Measurements from ENCODE around the gene PCNA. TPM values are rescaled to one million over a fixed set of nuclear protein-coding genes. Genes with fewer than 3 reads are reported as not detected.

Gene PCNA
- total and polyA plus RNA-seq, 2 donors (not counting 1 experiment from before 2014, with no cell fraction given), result 31.7 to 73.4 TPM

DNA sequence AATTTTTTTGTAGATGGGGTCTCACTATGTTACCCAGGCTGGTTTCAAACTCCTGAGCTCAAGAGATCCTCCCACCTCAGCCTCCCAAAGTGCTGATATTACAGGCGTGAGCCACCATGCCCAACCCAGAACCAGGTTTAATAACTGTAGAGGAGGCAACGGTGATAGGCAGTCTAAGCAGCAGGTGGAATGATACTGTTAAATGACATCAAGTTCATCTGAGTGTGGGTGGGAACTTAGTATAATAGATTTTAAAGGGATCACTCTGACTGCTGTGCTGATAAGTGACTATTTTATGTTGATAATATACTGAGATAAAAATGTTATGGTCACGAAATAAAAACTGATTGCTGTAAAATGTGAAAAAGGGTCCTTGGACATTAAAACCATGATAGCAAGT, 31.1 kb downstream of the PCNA start:
- Histone ChIP-seq H3K4me1 (ENCODE audit: control insufficient read depth in 2 of 2, insufficient read depth in 2 of 2, low read length in 2 of 2) (peaks cover 31 to 42% of the 10 kb centered on the region in 2 donors), H3K4me2 (replicated peaks; ENCODE audit: low read depth, low read length, poor library complexity, severe bottlenecking) (no peak overlapping the region), H3K9ac (ENCODE audit: low read length) (no peak overlapping the region), H3K9me3 (ENCODE audit: control extremely low read depth in 1 of 3, control insufficient read depth in 2 of 3, insufficient read depth in 1 of 3, low read length in 2 of 3) (no peaks in the 10 kb centered on the region), H3K36me3 (replicated peaks in 1 of 2; ENCODE audit: control extremely low read depth in 1 of 2, control insufficient read depth in 1 of 2, extremely low read depth in 1 of 2, insufficient read depth in 2 of 2, low read length in 1 of 2) (peaks cover 0 to 3% of the 10 kb centered on the region in 2 experiments), H3K4me3 (ENCODE audit: control extremely low read depth in 1 of 5, extremely low read depth in 1 of 5, insufficient read depth in 1 of 5, low read depth in 2 of 5, low read length in 4 of 5) (no peak overlapping the region), H3K79me2 (ENCODE audit: control insufficient read depth, insufficient read depth, low read length) (no peaks in the 10 kb centered on the region), H3K27me3 (replicated peaks in 1 of 4; ENCODE audit: control extremely low read depth in 1 of 4, control insufficient read depth in 3 of 4, insufficient read depth in 4 of 4, low read length in 3 of 4) (no peaks in the 10 kb centered on the region), H4K20me1 (ENCODE audit: control insufficient read depth, insufficient read depth, low read length, poor library complexity, severe bottlenecking) (no peaks in the 10 kb centered on the region), H3K27ac (ENCODE audit: low read length in 2 of 2) (no peak overlapping the region), H2AFZ (ENCODE audit: insufficient read depth, low read depth, low read length, poor library complexity, severe bottlenecking) (no peak overlapping the region)
- intact Hi-C loops (cut with micrococcal nuclease), result no loop called here
- Mint-ChIP-seq H3K4me1 (peaks cover 26% of the 10 kb centered on the region), H3K27ac (peak overlapping the region; percentile 53), H3K9me3 (ENCODE audit: insufficient read depth) (no peaks in the 10 kb centered on the region), H3K4me3 (no peak overlapping the region), H3K27me3 (no peaks in the 10 kb centered on the region)
- DNase-seq, result no peak
- CTCF ChIA-PET, result interaction anchor here (0.7 to 2.2 kb wide), 3 partner anchors 12 to 663 kb away, joined by 3 to 9 read pairs (median 9); no protein-coding TSS in a partner anchor
- no peak for ATAC-seq (ENCODE audit: low read depth)
- TF ChIP-seq CTCF (IDR thresholded peaks at IDR 0.05) (no peak), EZH2 (IDR thresholded peaks at IDR 0.05; ENCODE audit: borderline replicate concordance, insufficient read depth, low read depth, low read length, poor library complexity, severe bottlenecking) (no peak)
- POLR2A ChIA-PET, result interaction anchor here (0.7 kb wide), 1 partner anchor 890 kb away, joined by 5 read pairs; no protein-coding TSS in a partner anchor
- 100% methylated on average over 2 of the region's 3 CpGs for WGBS (ENCODE audit: insufficient coverage)

- Histone ChIP-seq H3K27me3 (replicated peaks in 1 of 4; ENCODE audit: control extremely low read depth in 1 of 4, control insufficient read depth in 3 of 4, insufficient read depth in 4 of 4, low read length in 3 of 4) (no peaks in the 10 kb centered on the region), H4K20me1 (ENCODE audit: control insufficient read depth, insufficient read depth, low read length, poor library complexity, severe bottlenecking) (no peaks in the 10 kb centered on the region), H3K27ac (ENCODE audit: low read length in 2 of 2) (no peak overlapping the region), H3K4me1 (ENCODE audit: control insufficient read depth in 2 of 2, insufficient read depth in 2 of 2, low read length in 2 of 2) (peaks cover 30 to 39% of the 10 kb centered on the region in 2 donors), H3K36me3 (replicated peaks in 1 of 2; ENCODE audit: control extremely low read depth in 1 of 2, control insufficient read depth in 1 of 2, extremely low read depth in 1 of 2, insufficient read depth in 2 of 2, low read length in 1 of 2) (peaks cover 0 to 3% of the 10 kb centered on the region in 2 experiments), H3K4me2 (replicated peaks; ENCODE audit: low read depth, low read length, poor library complexity, severe bottlenecking) (no peak overlapping the region), H3K9ac (ENCODE audit: low read length) (no peak overlapping the region), H3K4me3 (ENCODE audit: control extremely low read depth in 1 of 5, extremely low read depth in 1 of 5, insufficient read depth in 1 of 5, low read depth in 2 of 5, low read length in 4 of 5) (no peak overlapping the region), H2AFZ (ENCODE audit: insufficient read depth, low read depth, low read length, poor library complexity, severe bottlenecking) (peak overlapping the region; percentile 7), H3K9me3 (ENCODE audit: control extremely low read depth in 1 of 3, control insufficient read depth in 2 of 3, insufficient read depth in 1 of 3, low read length in 2 of 3) (no peaks in the 10 kb centered on the region), H3K79me2 (ENCODE audit: control insufficient read depth, insufficient read depth, low read length) (no peaks in the 10 kb centered on the region)
- no peak overlapping the region for H3K4me3 Mint-ChIP-seq
- peaks cover 28% of the 10 kb centered on the region for H3K4me1 Mint-ChIP-seq
- intact Hi-C loops (cut with micrococcal nuclease), result no loop called here
- ATAC-seq (ENCODE audit: low read depth) (no peak), DNase-seq (no peak)
- TF ChIP-seq EZH2 (IDR thresholded peaks at IDR 0.05; ENCODE audit: borderline replicate concordance, insufficient read depth, low read depth, low read length, poor library complexity, severe bottlenecking), result no peak
- no peak for TF ChIP-seq CTCF (IDR thresholded peaks at IDR 0.05)
- ChIA-PET CTCF (no interaction called here), POLR2A (no interaction called here)
- H3K9me3 Mint-ChIP-seq (ENCODE audit: insufficient read depth), result no peaks in the 10 kb centered on the region
- no peak overlapping the region for H3K27ac Mint-ChIP-seq
- H3K27me3 Mint-ChIP-seq, result no peaks in the 10 kb centered on the region
- no CpG with 5 or more reads among the region's 4 CpGs for WGBS (ENCODE audit: insufficient coverage)
These were observed 34.4 kb downstream of the PCNA start for GRCh38 chr20:5085380-5085779.

All from B cell (primary cell).